HL-60 (cell line): Measurements from ENCODE around the gene HOXC12.

Source experiments
- DNase-seq, 2 experiments: peaks; one replicate each; pipeline ENCODE4 v3.0.0-alpha.2; 2010 to 2020; ENCODE audit warnings: low read depth in 1 of 2, low spot score in 1 of 2
- H3K27ac ChIP-seq: fragments of 250-450 bp; sonication (Bioruptor Pico); replicated peaks from 2 replicates; pipeline ENCODE4 v1.5.1; 2020; ENCODE audit warnings: mild to moderate bottlenecking, moderate library complexity
- H3K27me3 ChIP-seq: fragments of 250-450 bp; sonication (Bioruptor Pico); 2 replicates; pipeline ENCODE4 v1.5.1; 2021; ENCODE audit warnings: mild to moderate bottlenecking, moderate library complexity; ENCODE audit not compliant: insufficient read depth, poor library complexity, severe bottlenecking
- H3K4me3 ChIP-seq: replicated peaks from 2 replicates; pipeline ENCODE4 v1.5.1; 2011; ENCODE audit warnings: mild to moderate bottlenecking, control low read depth, low read length; ENCODE audit not compliant: insufficient read depth
- CTCF ChIP-seq: IDR thresholded peaks from one replicate; pipeline ENCODE4 v1.5.1; 2011; ENCODE audit warnings: low read length, control low read depth, inconsistent platforms; ENCODE audit not compliant: insufficient read depth
- GABPA ChIP-seq: IDR thresholded peaks from 2 replicates; pipeline ENCODE4 v1.6.1; 2012; ENCODE audit warnings: low read depth
- POLR2AphosphoS5 ChIP-seq: IDR thresholded peaks from 2 replicates; pipeline ENCODE4 v1.6.1; 2012; ENCODE audit warnings: low read depth
- REST ChIP-seq: IDR thresholded peaks from 2 replicates; pipeline ENCODE4 v1.6.1; 2012; ENCODE audit warnings: low read depth; ENCODE audit not compliant: insufficient replicate concordance
- SPI1 ChIP-seq: IDR thresholded peaks from 2 replicates; pipeline ENCODE4 v1.6.1; 2012; ENCODE audit warnings: low read depth, mild to moderate bottlenecking, borderline replicate concordance

Gene HOXC12

GRCh38 chr12:53974084-53975063, 19.7 kb downstream of the HOXC12 start, which contains the start of gene HOTAIR:
HOTAIR (minus strand) TSS chr12:53974954.
- H3K27ac ChIP-seq: no peak within 1 kb of the TSS
- TF ChIP-seq SPI1 (no peak), GABPA (peak; percentile 70; the same call in 1 of the 2 replicates)
- H3K27me3 ChIP-seq: peaks cover 89% of the 10 kb centered on the region
- H3K4me3 ChIP-seq: peak within 1 kb of the TSS; percentile 45
- DNase-seq: peak in 1 of 2 experiments; percentile 48

- Histone ChIP-seq H3K27me3 (peaks cover 87% of the 10 kb centered on the region), H3K27ac (no peak overlapping the region), H3K4me3 (no peak overlapping the region)
- TF ChIP-seq SPI1: no peak
- TF ChIP-seq POLR2AphosphoS5: no peak
- no peak for TF ChIP-seq REST
- no peak for TF ChIP-seq CTCF
- no peak for TF ChIP-seq GABPA
- DNase-seq: no peak
Measured at GRCh38 chr12:53975064-53975471, 20.4 kb downstream of the HOXC12 start.

- no peak for DNase-seq
- H3K27me3 ChIP-seq: peaks cover 86% of the 10 kb centered on the region
- H3K27ac ChIP-seq: no peak overlapping the region
- H3K4me3 ChIP-seq: no peak overlapping the region
- TF ChIP-seq REST (no peak), POLR2AphosphoS5 (no peak), CTCF (no peak), GABPA (no peak), SPI1 (no peak)
Measured at GRCh38 chr12:53975479-53976152, 20.9 kb downstream of the HOXC12 start.

- DNase-seq: no peak
- Histone ChIP-seq H3K27me3 (peaks cover 81% of the 10 kb centered on the region), H3K4me3 (no peak overlapping the region), H3K27ac (no peak overlapping the region)
- TF ChIP-seq POLR2AphosphoS5 (no peak), REST (no peak), SPI1 (no peak), GABPA (no peak), CTCF (no peak)
Measured at GRCh38 chr12:53976172-53976822, 21.6 kb downstream of the HOXC12 start.
